IMR-90 (cell line): Measurements from ENCODE around the gene MADCAM1. TPM values are rescaled to one million over a fixed set of nuclear protein-coding genes. Genes with fewer than 3 reads are reported as not detected.

ENCODE experiments used
- ATAC-seq: fragments of 200-7000 bp; cut with Tn5 transposase; 2 replicates; pipeline ENCODE4 v1.9.1; 2020; ENCODE audit warnings: low read depth, mild to moderate bottlenecking, moderate library complexity
- BruUV-seq: library from RNA; stranded (reverse); fragments of 400-500 nt; replicated peaks from 2 replicates; lab custom pipeline; 2021; lab: Mats Ljungman, UMichigan
- CTCF ChIA-PET: fragments of 300-600 bp; formaldehyde crosslinking; extraction: SDS; loops from one replicate; lab custom pipeline; 2021; ENCODE audit warnings: antibody characterized with exemption; lab: Yijun Ruan, JAX
- POLR2A ChIA-PET: fragments of 300-600 bp; sonication (Branson Sonifier 250); formaldehyde crosslinking; loops from one replicate; lab custom pipeline; 2022; ENCODE audit warnings: antibody characterized with exemption; ENCODE audit not compliant: unreplicated experiment; lab: Charles Lee
- DNase-seq: peaks from one replicate; pipeline ENCODE4 v3.0.0; 2013
- H2AFZ ChIP-seq: replicated peaks from 2 replicates; pipeline ENCODE3; 2013; ENCODE audit warnings: low read length, mild to moderate bottlenecking; ENCODE audit not compliant: poor library complexity
- H2AK5ac ChIP-seq: 2 replicates; pipeline ENCODE4 v1.6.1; 2013; ENCODE audit warnings: low read depth, low read length, inconsistent platforms
- H2AK9ac ChIP-seq: replicated peaks from 2 replicates; pipeline ENCODE3; 2013; ENCODE audit warnings: mild to moderate bottlenecking, low read depth, low read length, moderate library complexity; ENCODE audit not compliant: poor library complexity
- H2BK120ac ChIP-seq: 2 replicates; pipeline ENCODE4 v1.6.1; 2013; ENCODE audit warnings: low read depth, low read length, inconsistent platforms
- H2BK15ac ChIP-seq: 3 replicates; pipeline ENCODE4 v1.6.1; 2013; ENCODE audit warnings: low read depth, low read length, inconsistent platforms
- H2BK20ac ChIP-seq: 2 replicates; pipeline ENCODE4 v1.6.1; 2013; ENCODE audit warnings: low read depth, mild to moderate bottlenecking, inconsistent platforms, low read length, moderate library complexity
- H2BK5ac ChIP-seq: 2 replicates; pipeline ENCODE4 v1.6.1; 2013; ENCODE audit warnings: mild to moderate bottlenecking, low read depth, low read length, inconsistent platforms; ENCODE audit not compliant: poor library complexity, severe bottlenecking
- H3K14ac ChIP-seq: replicated peaks from 2 replicates; pipeline ENCODE4 v1.6.1; 2013; ENCODE audit warnings: low read depth, low read length, inconsistent platforms
- H3K18ac ChIP-seq: 2 replicates; pipeline ENCODE4 v1.6.1; 2013; ENCODE audit warnings: low read depth, low read length, control low read depth
- H3K23ac ChIP-seq: 2 replicates; pipeline ENCODE4 v1.6.1; 2013; ENCODE audit warnings: low read depth, low read length, inconsistent platforms
- H3K27ac ChIP-seq: 2 replicates; pipeline ENCODE4 v1.5.1; 2013; ENCODE audit warnings: mild to moderate bottlenecking, control low read depth, low read length; ENCODE audit not compliant: insufficient read depth
- H3K27me3 ChIP-seq: 2 replicates; pipeline ENCODE4 v1.6.1; 2013; ENCODE audit warnings: low read length; ENCODE audit not compliant: control insufficient read depth, insufficient read depth
- H3K36me3 ChIP-seq: 2 replicates; pipeline ENCODE4 v1.6.1; 2013; ENCODE audit warnings: low read length, mixed read lengths; ENCODE audit not compliant: control insufficient read depth, insufficient read depth
- H3K4ac ChIP-seq: 2 replicates; pipeline ENCODE4 v1.6.1; 2013; ENCODE audit warnings: low read depth, low read length, inconsistent platforms
- H3K4me1 ChIP-seq: 2 replicates; pipeline ENCODE4 v1.6.1; 2013; ENCODE audit warnings: low read length, mixed read lengths; ENCODE audit not compliant: control insufficient read depth, insufficient read depth
- H3K4me2 ChIP-seq: 2 replicates; pipeline ENCODE4 v1.6.1; 2013; ENCODE audit warnings: low read depth, mild to moderate bottlenecking, control low read depth, low read length, moderate library complexity
- H3K4me3 ChIP-seq: 2 replicates; pipeline ENCODE4 v1.5.1; 2013; ENCODE audit warnings: low read depth, mild to moderate bottlenecking, control low read depth, low read length, moderate library complexity; ENCODE audit not compliant: insufficient read depth
- H3K56ac ChIP-seq: 2 replicates; pipeline ENCODE4 v1.6.1; 2013; ENCODE audit warnings: low read length, inconsistent platforms; ENCODE audit not compliant: insufficient read depth; ENCODE audit errors: extremely low read depth
- H3K79me1 ChIP-seq, 2 experiments: 2 replicates each; pipeline ENCODE4 v1.6.1; 2013; ENCODE audit warnings: low read length in 2 of 2, inconsistent platforms in 1 of 2, low read depth in 1 of 2
- H3K9ac ChIP-seq: 2 replicates; pipeline ENCODE4 v1.6.1; 2013; ENCODE audit warnings: low read depth, low read length, control low read depth
- H3K9me1 ChIP-seq: 2 replicates; pipeline ENCODE4 v1.6.1; 2013; ENCODE audit warnings: low read length, inconsistent platforms; ENCODE audit not compliant: insufficient read depth
- H3K9me3 ChIP-seq: 2 replicates; pipeline ENCODE4 v1.6.1; 2013; ENCODE audit warnings: low read length; ENCODE audit not compliant: control insufficient read depth, insufficient read depth
- H4K20me1 ChIP-seq: 2 replicates; pipeline ENCODE4 v1.6.1; 2013; ENCODE audit warnings: low read length, inconsistent platforms; ENCODE audit not compliant: insufficient read depth
- H4K5ac ChIP-seq: 2 replicates; pipeline ENCODE4 v1.6.1; 2013; ENCODE audit warnings: mild to moderate bottlenecking, low read depth, low read length, control low read depth
- H4K8ac ChIP-seq, 2 experiments: 2 replicates each; pipeline ENCODE4 v1.6.1; 2013; ENCODE audit warnings: low read depth in 2 of 2, low read length in 2 of 2, control low read depth in 1 of 2, inconsistent platforms in 1 of 2
- H4K91ac ChIP-seq: 2 replicates; pipeline ENCODE4 v1.6.1; 2013; ENCODE audit warnings: low read depth, low read length, inconsistent platforms; ENCODE audit not compliant: insufficient read depth
- BHLHE40 ChIP-seq: fragments of 150-350 bp; IDR thresholded peaks from 2 replicates; pipeline ENCODE4 v1.6.1; 2016; ENCODE audit warnings: mild to moderate bottlenecking, low read depth, low read length
- CEBPB ChIP-seq: IDR thresholded peaks from 2 replicates; pipeline ENCODE4 v1.6.1; 2012; ENCODE audit warnings: low read depth, low read length, improper control_type of control experiment
- CHD1 ChIP-seq: IDR thresholded peaks from 2 replicates; pipeline ENCODE4 v1.6.1; 2012; ENCODE audit warnings: low read depth, low read length, improper control_type of control experiment
- CTCF ChIP-seq: conservative IDR thresholded peaks from 2 replicates; pipeline ENCODE4 v1.5.1; 2012; ENCODE audit warnings: mild to moderate bottlenecking, low read depth, low read length, improper control_type of control experiment
- ELK1 ChIP-seq: fragments of 150-350 bp; IDR thresholded peaks from 2 replicates; pipeline ENCODE4 v1.6.1; 2016; ENCODE audit warnings: low read depth, mild to moderate bottlenecking, low read length, moderate library complexity, borderline replicate concordance
- FOS ChIP-seq: fragments of 150-350 bp; IDR thresholded peaks from 2 replicates; pipeline ENCODE4 v1.6.1; 2016; ENCODE audit warnings: low read depth, low read length
- MAFK ChIP-seq: IDR thresholded peaks from 2 replicates; pipeline ENCODE4 v1.6.1; 2012; ENCODE audit warnings: low read depth, low read length, improper control_type of control experiment
- MAZ ChIP-seq: IDR thresholded peaks from 2 replicates; pipeline ENCODE4 v1.6.1; 2012; ENCODE audit warnings: low read depth, mild to moderate bottlenecking, low read length, improper control_type of control experiment, moderate library complexity, borderline replicate concordance
- MXI1 ChIP-seq: IDR thresholded peaks from 2 replicates; pipeline ENCODE4 v1.6.1; 2012; ENCODE audit warnings: low read depth, mild to moderate bottlenecking, low read length, moderate library complexity, borderline replicate concordance
- NFE2L2 ChIP-seq: fragments of 150-350 bp; IDR thresholded peaks from 2 replicates; pipeline ENCODE4 v1.6.1; 2016; ENCODE audit warnings: low read depth, mild to moderate bottlenecking, low read length
- POLR2A ChIP-seq: IDR thresholded peaks from 2 replicates; pipeline ENCODE4 v1.6.1; 2012; ENCODE audit warnings: mild to moderate bottlenecking, low read depth, low read length
- RAD21 ChIP-seq: IDR thresholded peaks from 2 replicates; pipeline ENCODE4 v1.6.1; 2012; ENCODE audit warnings: low read length, improper control_type of control experiment
- RCOR1 ChIP-seq: IDR thresholded peaks from 2 replicates; pipeline ENCODE4 v1.6.1; 2012; ENCODE audit warnings: mild to moderate bottlenecking, low read length, improper control_type of control experiment; ENCODE audit not compliant: insufficient replicate concordance
- RFX5 ChIP-seq: IDR thresholded peaks from 2 replicates; pipeline ENCODE4 v1.8.0; 2012; ENCODE audit warnings: low read depth, mild to moderate bottlenecking, low read length, moderate library complexity
- SMC3 ChIP-seq: fragments of 150-350 bp; IDR thresholded peaks from 2 replicates; pipeline ENCODE4 v1.6.1; 2016; ENCODE audit warnings: low read depth, mild to moderate bottlenecking, antibody characterized with exemption, low read length, moderate library complexity
- USF2 ChIP-seq: fragments of 150-350 bp; IDR thresholded peaks from 2 replicates; pipeline ENCODE4 v1.6.1; 2017; ENCODE audit warnings: mild to moderate bottlenecking, antibody characterized with exemption, low read length, low read depth
- WGBS, 2 experiments: methylation state at CpG; one replicate each; pipeline versions ENCODE4 v1.1.5 to v1.1.7; 2013; ENCODE audit warnings: missing lambda C conversion rate in 2 of 2; ENCODE audit not compliant: insufficient read length in 1 of 2; ENCODE audit errors: extremely low coverage in 2 of 2; 5-methylcytosine and 5-hydroxymethylcytosine counted together
- dilution Hi-C: fragments of 300-500 bp; cut with HindIII; formaldehyde crosslinking; loops from one replicate; pipeline ENCODE4 v1.14.3; 2018; ENCODE audit warnings: low sequenced_read_pairs; ENCODE audit not compliant: unreplicated experiment
- in situ Hi-C: fragments of 300-500 bp; cut with MboI; formaldehyde crosslinking; loops from 3 replicates; pipeline ENCODE4 v1.14.3; 2019; ENCODE audit warnings: low sequenced_read_pairs, inconsistent platforms, mixed read lengths
- intact Hi-C: fragments of 100-400 bp; cut with micrococcal nuclease; formaldehyde crosslinking; loops from 2 replicates; pipeline ENCODE4 v1.10.0; 2022
- polyA plus RNA-seq, 3 experiments: library from polyadenylated mRNA; depleted of rRNA; stranded (reverse); fragments of >200 nt; gene quantifications; 2 replicates each; pipeline ENCODE4 v1.2.3, GENCODE V29; 2012; ENCODE audit warnings: low replicate concordance in 1 of 3
- total RNA-seq: library from RNA; depleted of rRNA; stranded (reverse); fragments of >200 nt; gene quantifications from 2 replicates; pipeline ENCODE4 v1.2.3, GENCODE V29; 2012

Gene MADCAM1
- total and polyA plus RNA-seq, 2 of the 4 experiments (the other 2 are of a cell fraction) = 0.24 TPM; not detected in 1

GRCh38 chr19:475360-475759, 20.9 kb upstream of the MADCAM1 start:
- Histone ChIP-seq H4K20me1 (no peaks in the 10 kb centered on the region), H2AFZ (no peak overlapping the region), H3K14ac (no peak overlapping the region), H3K27ac (no peak overlapping the region), H3K18ac (no peak overlapping the region), H4K8ac (no peak overlapping the region), H3K79me1 (no peaks in the 10 kb centered on the region), H3K4me2 (no peak overlapping the region), H3K4ac (no peak overlapping the region), H3K4me1 (peaks cover 3% of the 10 kb centered on the region; the same call in 1 of the 2 replicates), H2BK120ac (no peak overlapping the region), H3K4me3 (no peak overlapping the region), H3K27me3 (peaks cover 5% of the 10 kb centered on the region; the same call in 1 of the 2 replicates), H2BK20ac (no peak overlapping the region), H3K9ac (no peak overlapping the region), H3K9me1 (no peaks in the 10 kb centered on the region), H3K9me3 (no peaks in the 10 kb centered on the region), H2BK15ac (no peak overlapping the region), H4K91ac (no peak overlapping the region), H2BK5ac (no peak overlapping the region), H3K56ac (no peak overlapping the region), H3K36me3 (no peaks in the 10 kb centered on the region), H2AK5ac (no peak overlapping the region), H4K5ac (no peak overlapping the region), H2AK9ac (no peak overlapping the region), H3K23ac (no peak overlapping the region)
- no TSS peak for BruUV-seq
- TF ChIP-seq BHLHE40 = no peak
- no peak for TF ChIP-seq RAD21
- no peak for TF ChIP-seq USF2
- no peak for TF ChIP-seq RCOR1
- no peak for TF ChIP-seq RFX5
- no peak for TF ChIP-seq CHD1
- no peak for TF ChIP-seq CTCF
- TF ChIP-seq FOS = no peak
- no peak for TF ChIP-seq SMC3
- no peak for TF ChIP-seq MAZ
- TF ChIP-seq MXI1 = no peak
- no peak for TF ChIP-seq CEBPB
- TF ChIP-seq ELK1 = no peak
- no peak for TF ChIP-seq POLR2A
- no peak for TF ChIP-seq NFE2L2
- no peak for TF ChIP-seq MAFK
- in situ Hi-C loops = no loop called here
- DNase-seq (no peak), ATAC-seq (no peak)
- intact Hi-C loops = no loop called here
- 78% methylated on average over 5 of the region's 13 CpGs; no CpG with 5 or more reads in 1 of the 2 experiments for WGBS, 2 experiments
- POLR2A ChIA-PET = no interaction called here
- CTCF ChIA-PET = no interaction called here
- dilution Hi-C loops = no loop called here
